ENCODE data around the gene STK16. TPM values are rescaled to one million over a fixed set of nuclear protein-coding genes. Genes with fewer than 3 reads are reported as not detected.
A peak's percentile ranks its signal among the peaks of the same experiment; 100 is the strongest.

STK16 gene
- total RNA-seq, 1 experiment from 2014 or later = 21.6 TPM

DNA sequence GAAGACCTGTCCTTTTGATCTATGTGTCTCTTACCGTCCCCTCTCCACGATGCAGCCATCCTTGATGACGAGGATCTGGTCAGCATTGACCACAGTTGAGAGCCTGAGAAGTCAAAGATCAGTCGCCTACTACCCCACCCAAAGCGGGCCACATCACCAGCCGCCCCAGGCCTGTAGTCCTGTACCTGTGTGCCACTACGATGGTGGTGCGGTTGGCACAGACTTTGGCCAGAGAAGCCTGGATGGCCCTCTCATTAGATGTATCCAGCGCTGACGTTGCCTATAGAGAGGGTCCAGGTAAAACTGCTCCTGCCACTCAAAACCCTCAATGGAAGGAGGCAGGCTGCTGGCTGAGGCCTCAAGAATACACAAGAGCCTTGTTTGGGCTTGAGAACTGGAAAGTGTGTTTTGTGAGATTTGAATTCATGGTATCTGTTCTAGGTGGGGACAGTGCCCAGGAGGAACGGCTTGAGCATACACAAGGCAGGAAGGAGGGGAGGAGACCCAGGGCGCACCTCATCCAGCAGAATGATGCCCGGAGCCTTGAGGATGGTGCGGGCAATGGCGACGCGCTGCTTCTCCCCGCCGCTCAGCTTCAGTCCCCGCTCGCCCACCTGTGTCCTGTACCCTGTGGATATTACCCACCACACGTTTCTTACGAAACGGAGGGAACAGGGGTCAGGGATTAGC lies 34.9 kb upstream of the STK16 start:
- H3K4ac ChIP-seq (ENCODE audit: low read depth, low read length) = no peak overlapping the region
- peak overlapping the region in 1 of 3 experiments; percentile 48; a peak in 1 of 7 replicates for H3K27ac Mint-ChIP-seq
- no CpG with 5 or more reads among the region's 24 CpGs for WGBS (ENCODE audit: extremely low coverage, insufficient read length, low lambda C conversion rate)
- no peaks in the 10 kb centered on the region for H3K4me1 ChIP-seq (ENCODE audit: insufficient read depth, low read length)
- TF ChIP-seq, protein P1, sequence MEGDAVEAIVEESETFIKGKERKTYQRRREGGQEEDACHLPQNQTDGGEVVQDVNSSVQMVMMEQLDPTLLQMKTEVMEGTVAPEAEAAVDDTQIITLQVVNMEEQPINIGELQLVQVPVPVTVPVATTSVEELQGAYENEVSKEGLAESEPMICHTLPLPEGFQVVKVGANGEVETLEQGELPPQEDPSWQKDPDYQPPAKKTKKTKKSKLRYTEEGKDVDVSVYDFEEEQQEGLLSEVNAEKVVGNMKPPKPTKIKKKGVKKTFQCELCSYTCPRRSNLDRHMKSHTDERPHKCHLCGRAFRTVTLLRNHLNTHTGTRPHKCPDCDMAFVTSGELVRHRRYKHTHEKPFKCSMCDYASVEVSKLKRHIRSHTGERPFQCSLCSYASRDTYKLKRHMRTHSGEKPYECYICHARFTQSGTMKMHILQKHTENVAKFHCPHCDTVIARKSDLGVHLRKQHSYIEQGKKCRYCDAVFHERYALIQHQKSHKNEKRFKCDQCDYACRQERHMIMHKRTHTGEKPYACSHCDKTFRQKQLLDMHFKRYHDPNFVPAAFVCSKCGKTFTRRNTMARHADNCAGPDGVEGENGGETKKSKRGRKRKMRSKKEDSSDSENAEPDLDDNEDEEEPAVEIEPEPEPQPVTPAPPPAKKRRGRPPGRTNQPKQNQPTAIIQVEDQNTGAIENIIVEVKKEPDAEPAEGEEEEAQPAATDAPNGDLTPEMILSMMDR (conservative IDR thresholded peaks at IDR 0.05) = no peak
- no peaks in the 10 kb centered on the region; the same call in 1 of the 2 replicates for H3K27me3 Mint-ChIP-seq (ENCODE audit: low read depth)
- no peak overlapping the region for H3K9ac ChIP-seq (ENCODE audit: extremely low read depth, insufficient read length, low read length)
- no peak overlapping the region for H2BK5ac ChIP-seq (ENCODE audit: insufficient read length, low read length)
- peaks cover 15 to 75% (median 58%) of the 10 kb centered on the region in 3 experiments for H3K36me3 Mint-ChIP-seq (ENCODE audit: insufficient read depth in 1 of 3, low read depth in 3 of 3)
- no peak overlapping the region for H3K4me3 Mint-ChIP-seq
- H3K9me3 Mint-ChIP-seq = no peaks in the 10 kb centered on the region
- no peaks in the 10 kb centered on the region for H3K27me3 ChIP-seq (ENCODE audit: insufficient read depth, low read length)
- no peak overlapping the region for H2BK120ac ChIP-seq (ENCODE audit: low read depth, low read length, poor library complexity, severe bottlenecking)
- no peak overlapping the region for H2AK5ac ChIP-seq (ENCODE audit: insufficient read length, low read length)
- H3K18ac ChIP-seq (ENCODE audit: insufficient read length, low read depth, low read length) = no peak overlapping the region
- H4K8ac ChIP-seq (replicated peaks; ENCODE audit: insufficient read length, low read depth, low read length) = no peak overlapping the region
- no peak overlapping the region for H3T11ph ChIP-seq (ENCODE audit: low read length)
- no peaks in the 10 kb centered on the region for H3K79me2 ChIP-seq (ENCODE audit: insufficient read depth, low read length)
- H3K79me1 ChIP-seq (ENCODE audit: insufficient read depth, low read depth, low read length, poor library complexity, severe bottlenecking) = no peaks in the 10 kb centered on the region
- no peaks in the 10 kb centered on the region for H4K20me1 ChIP-seq (ENCODE audit: control insufficient read depth, insufficient read depth, insufficient read length)
- H2BK15ac ChIP-seq (ENCODE audit: low read depth, low read length) = no peak overlapping the region
- H3K56ac ChIP-seq (ENCODE audit: insufficient read length, low read depth, low read length) = no peak overlapping the region
- H4K91ac ChIP-seq (ENCODE audit: insufficient read length, low read depth, low read length) = no peak overlapping the region
- peaks cover 4% of the 10 kb centered on the region for H3K23me2 ChIP-seq (ENCODE audit: insufficient read length, low read depth, low read length, poor library complexity, severe bottlenecking)
- H2BK20ac ChIP-seq (ENCODE audit: low read depth, low read length, poor library complexity, severe bottlenecking) = no peak overlapping the region
- H4K5ac ChIP-seq (ENCODE audit: insufficient read length, low read depth, low read length) = no peak overlapping the region
- H3K23ac ChIP-seq (ENCODE audit: insufficient read length, low read depth, low read length) = no peak overlapping the region
- H3K4me1 Mint-ChIP-seq = peaks cover 8 to 13% of the 10 kb centered on the region in 2 experiments
- H3K27ac ChIP-seq (ENCODE audit: insufficient read length, low read depth, low read length) = no peak overlapping the region
- H3K4me2 ChIP-seq (ENCODE audit: insufficient read depth, insufficient read length, low read length) = no peak overlapping the region
- no peak for DNase-seq
- H2AFZ ChIP-seq (ENCODE audit: low read length) = no peak overlapping the region
- no peak overlapping the region for H3K14ac ChIP-seq (ENCODE audit: insufficient read depth, low read length)
- H3K9me3 ChIP-seq (ENCODE audit: control insufficient read depth, low read depth, low read length) = no peaks in the 10 kb centered on the region
- H2BK12ac ChIP-seq (ENCODE audit: insufficient read length, low read depth, low read length) = no peak overlapping the region
